Measurements from ENCODE around the gene VSIG2.
"Not testable (repeated sequence)": the region's sequence is repeated elsewhere in the genome, so short reads cannot be mapped to it uniquely, and the experiment has no call there.

Gene VSIG2, protein sequence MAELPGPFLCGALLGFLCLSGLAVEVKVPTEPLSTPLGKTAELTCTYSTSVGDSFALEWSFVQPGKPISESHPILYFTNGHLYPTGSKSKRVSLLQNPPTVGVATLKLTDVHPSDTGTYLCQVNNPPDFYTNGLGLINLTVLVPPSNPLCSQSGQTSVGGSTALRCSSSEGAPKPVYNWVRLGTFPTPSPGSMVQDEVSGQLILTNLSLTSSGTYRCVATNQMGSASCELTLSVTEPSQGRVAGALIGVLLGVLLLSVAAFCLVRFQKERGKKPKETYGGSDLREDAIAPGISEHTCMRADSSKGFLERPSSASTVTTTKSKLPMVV

DNA sequence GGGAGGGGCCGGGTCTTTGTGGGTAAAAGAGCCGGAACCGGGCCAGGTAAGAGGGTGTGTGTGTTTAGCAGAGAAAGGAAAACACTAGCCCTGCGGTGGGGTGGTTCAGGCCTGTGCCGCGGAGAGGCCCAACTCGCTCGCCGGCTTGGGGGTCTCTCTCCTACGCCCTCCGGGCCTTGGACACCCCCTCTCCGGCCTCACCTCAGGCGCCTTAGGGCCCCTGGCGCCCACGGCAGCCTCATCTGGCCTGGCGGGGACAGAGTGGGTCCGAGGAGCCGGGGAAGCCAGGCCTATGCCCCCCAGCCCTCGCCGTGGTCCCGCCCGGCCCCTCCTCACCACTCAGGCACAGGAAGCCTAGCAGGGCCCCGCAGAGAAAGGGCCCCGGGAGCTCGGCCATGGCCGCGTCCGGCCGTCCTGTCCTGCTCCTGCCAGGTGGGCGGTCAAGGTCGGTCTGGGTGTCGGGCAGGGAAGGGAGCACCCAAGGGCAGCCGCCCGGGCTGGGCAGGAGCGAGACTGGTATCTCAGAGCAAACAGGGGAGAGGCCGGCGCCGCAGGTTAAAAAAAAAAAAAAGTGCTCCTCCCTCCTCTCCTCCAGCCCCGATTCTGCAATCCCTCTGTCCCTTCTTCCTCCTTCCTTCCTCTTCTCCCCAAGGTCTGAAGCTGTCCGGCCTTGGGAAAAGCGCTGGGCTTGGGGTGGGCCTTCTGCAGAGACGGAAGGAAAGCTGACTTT, at the start of gene VSIG2:
TSS of gene VSIG2 (minus strand) at position 515 of the 730 bp plus-strand sequence. CDS start at position 397, 118 bp downstream.
- no peak for DNase-seq

DNA sequence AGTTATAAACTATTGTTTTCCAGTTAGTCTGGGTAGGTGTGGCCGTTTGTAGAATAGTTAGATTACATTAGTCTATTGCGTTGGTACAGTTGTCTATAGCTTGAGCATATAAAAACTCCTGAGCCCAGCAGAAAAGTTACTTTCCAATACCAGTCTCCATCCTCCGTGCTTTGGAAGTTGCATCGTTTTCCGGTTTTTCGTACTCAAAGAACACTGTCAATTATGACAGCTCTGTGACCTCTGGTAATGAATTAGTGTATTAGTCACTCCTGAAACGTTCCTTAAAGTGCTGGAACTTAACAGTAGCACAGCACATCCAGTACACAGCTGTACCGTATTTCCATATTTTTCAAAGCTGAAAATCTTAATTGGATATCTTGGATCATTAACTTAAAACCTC, 49.0 kb upstream of the VSIG2 start:
- DNase-seq, result no peak

DNA sequence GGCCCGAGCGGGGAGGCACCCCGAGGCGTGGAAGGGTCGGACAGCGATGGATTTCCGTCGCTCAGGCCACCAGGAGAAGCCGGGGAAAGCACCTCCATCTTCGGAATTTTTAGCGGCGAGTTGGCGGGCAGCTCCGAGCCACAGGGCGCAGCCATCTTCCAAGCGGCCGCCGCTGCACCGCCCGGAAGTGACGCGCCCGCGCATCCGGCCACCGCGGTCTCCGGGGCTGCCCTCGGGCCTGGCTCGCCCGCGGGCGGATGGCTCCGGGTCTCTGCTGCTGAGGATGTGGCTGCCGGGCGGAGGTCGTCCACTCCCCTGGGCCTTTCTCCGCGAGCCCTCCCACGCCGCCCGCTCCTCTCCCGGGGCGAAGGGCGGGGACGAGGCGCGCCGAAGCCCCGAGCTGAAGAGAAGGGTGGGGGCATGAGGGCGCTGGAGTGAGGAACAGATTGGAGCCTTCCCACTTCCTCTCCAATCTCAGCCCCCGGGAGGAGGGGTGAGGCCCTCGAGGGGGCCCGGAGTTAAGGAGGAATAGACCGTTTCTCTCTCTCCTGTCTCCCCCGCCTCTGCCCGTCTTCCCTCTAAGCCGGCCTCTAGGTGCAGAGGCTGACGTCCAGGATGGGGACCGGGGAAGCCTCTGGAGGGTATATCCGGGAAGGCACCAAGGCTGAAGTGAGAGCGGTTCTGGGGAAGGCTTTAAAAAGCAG, 48.3 kb upstream of the VSIG2 start, which contains the start of gene MSANTD2:
TSS of gene MSANTD2 (minus strand) at position 181 of the 704 bp plus-strand sequence. CDS start at position 155, 26 bp downstream.
- peak; percentile 34 to 47 for DNase-seq

DNA sequence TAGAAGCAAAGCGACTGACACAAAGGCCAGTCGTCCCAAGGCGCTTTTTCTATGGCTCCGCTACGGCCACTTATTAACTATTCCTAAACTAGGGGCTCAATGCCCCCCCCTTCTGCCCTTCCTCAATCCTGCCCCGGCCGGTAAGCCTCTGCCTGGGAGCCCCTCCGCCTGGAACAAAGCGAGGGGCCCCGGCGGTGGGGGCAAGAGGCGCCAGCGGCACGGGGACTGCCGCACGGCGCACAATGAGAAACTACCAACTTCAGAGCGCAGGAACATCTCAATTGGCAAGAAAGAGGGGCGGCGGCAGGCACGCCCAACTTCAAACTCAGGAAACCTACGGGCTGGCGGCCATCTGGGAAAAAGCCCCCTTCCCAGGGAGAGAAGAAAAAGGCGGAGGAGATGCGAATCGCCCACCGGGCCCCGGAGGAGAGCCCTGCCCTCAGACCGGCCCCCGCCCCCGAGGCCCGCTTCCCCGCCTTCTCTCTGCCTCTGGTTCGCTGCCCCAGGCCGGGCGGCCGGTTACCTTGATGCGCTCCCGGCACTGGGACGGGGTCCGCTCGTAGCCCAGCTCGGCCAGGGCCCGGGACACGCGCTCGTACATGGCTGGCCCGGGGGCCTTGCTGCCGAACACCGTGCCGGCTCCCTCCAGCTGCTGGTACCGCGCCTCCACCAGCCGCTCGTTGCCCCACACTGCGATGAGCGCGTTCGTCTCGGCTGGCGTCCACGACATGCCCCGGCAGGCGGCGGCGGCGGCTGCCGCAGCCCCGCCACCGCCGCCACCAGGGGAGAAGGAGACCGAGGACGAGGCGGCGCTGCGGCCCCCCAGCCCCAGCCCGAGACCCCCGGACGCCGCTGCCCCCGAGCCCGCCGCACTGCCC, 47.5 kb upstream of the VSIG2 start:
- peak; percentile 35 for DNase-seq

DNA sequence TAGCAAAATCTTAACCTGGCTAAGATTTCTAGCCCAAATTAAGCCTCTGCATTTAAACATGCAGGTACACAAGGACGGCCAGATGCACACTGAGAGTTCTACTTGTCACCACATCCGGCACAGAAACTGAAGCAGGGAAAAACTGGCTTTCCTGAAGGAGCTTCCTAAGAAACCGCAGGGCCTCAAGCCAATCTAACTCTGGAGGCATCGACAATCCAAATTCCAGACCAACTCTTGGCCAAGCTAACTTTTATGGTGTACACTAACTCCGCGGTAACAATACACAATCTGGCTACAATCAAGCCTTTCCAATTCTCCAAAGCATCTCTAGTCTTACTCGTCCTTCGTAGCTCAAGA, 46.9 kb upstream of the VSIG2 start:
- no peak for DNase-seq

DNA sequence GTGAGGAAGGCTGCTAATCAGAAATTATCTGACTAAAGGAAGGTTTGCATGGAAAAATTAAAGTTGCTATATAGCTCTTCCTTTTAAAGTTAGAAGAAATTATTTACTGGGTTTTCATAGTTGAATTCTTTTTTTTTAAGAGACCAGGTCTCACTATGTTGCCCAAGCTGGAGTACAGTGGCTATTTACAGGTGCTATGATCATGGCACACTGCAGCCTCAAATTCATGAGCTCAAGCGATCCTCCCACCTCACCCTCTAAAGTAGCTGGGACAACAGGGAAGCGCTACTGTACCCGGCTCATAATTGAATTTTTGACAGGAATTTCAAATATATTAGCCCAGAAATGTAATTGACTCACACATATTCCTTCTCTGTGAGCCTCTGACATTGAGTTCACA, 44.3 kb upstream of the VSIG2 start:
- no peak for DNase-seq

DNA sequence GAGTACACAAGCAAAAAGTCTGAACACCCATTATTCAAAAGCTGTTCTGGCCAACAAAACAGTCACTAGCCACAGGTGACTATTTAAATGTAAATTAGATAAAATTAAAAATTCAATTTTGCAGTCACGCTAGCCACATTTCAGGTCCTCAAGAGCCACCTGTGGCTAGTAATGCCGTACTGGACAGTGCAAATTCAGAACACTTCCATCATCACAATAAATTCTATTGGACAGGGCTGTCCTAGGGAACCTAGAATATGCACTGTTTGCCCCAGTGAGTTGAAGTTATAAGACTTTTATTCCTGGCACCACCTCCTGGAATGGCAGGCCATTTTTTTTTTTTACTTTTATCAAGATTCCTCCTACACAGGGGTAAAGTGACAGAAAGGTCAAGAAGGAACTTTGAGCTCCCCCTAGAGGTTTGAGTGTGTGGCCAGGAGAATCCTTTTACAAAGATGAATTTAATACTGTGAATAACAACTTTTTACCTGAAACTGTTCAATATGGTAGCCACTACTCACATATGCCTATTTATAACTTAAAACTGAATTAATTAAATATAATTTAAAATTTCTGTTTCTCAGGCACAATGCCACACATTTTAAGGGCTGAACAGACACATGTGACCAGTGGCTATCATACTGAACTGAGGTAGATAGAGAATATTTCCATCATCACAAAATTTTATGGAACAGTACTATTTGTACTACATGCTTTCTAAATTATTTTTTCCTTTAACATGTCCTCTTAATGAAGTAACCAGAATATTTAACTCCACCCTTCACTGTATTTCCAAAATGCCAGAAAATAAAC, 41.6 kb upstream of the VSIG2 start:
- peak; percentile 72 to 73 for DNase-seq

DNA sequence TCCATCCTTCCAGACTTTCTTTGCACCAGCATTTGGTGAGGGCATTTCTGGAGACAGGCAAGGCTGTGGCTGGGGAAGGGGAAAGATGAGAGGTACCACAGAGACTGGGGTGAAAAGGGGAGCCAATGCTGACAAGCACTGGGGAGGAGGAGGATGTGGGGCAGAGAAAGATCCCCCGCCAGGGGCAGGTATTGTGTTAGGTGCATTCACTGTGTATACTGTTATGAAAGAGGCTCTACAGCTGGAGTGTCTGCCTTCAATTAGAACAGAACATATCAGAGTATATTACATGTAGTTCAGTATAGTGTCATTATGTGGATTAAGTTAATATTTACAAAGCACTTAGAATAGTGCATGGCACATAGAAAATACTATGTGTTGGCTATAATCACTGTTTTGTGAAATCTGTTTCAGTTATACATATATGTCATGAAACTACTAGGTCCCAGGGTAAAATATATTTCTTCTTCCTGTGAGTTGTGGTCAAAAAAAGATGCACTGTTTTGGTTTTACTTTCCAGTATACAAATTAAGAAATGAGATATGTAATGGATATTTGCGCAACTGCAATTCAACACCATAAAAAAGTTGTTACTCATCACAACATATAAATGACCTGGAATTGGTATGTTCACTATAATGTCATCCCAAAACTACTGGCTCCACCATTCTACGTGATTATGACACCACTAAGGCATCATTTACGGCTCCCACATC, 39.7 kb upstream of the VSIG2 start:
- DNase-seq, result no peak

DNA sequence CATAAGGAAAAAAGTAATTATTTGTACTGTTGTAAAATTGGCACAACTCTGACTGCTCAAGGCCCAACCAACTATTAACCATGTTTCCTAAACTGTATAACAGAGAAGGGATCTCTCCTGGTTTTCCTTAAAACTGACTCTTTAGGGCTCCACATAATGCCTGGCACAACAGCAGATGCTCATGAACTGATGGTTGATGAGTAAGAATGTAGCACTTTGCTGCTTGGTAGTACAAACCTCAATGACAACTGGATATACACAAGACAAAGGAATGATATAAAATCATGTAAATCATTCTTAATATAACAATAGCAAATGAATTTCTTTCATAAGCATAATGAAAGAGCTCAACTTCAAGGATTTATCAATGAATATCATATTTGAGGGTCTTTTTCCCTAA, 36.5 kb upstream of the VSIG2 start:
- DNase-seq, result no peak

DNA sequence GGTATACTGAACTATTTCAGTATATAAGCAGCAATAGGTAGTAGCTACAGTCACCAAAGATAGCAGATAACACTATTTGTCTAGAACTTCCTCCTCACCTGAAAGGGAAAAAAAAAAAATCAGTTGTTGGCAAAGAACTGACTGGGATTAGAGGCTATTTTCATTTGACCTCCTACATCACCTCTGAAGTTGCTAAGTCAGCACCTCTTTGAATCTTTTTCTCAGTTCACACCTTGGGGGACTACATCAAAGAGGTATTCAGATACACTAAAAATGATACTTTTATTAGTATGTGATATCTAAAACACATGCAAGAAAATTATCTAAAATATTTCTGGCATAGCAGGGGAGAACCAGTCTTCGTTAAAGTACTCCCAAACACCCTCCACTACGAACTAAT, 32.0 kb upstream of the VSIG2 start:
- DNase-seq, result no peak

DNA sequence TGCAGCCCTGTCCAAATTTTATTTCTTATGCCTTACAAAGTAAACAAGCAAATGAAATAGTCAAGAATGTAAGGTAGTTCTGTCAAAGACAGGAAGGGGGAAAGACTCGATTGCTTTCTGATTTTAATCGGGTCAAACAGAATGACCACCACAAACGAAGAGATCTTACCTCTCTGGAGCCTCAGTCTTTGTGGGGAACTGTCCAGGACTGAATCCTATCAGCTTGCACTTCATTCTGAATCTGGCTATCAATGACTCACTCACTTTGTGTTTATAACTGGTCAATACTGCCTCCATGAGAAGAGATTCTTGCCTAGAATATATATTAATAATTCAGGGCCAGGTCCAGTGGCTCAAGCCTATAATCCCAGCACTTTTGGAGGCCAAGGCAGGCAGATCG, 30.9 kb upstream of the VSIG2 start:
- no peak for DNase-seq

DNA sequence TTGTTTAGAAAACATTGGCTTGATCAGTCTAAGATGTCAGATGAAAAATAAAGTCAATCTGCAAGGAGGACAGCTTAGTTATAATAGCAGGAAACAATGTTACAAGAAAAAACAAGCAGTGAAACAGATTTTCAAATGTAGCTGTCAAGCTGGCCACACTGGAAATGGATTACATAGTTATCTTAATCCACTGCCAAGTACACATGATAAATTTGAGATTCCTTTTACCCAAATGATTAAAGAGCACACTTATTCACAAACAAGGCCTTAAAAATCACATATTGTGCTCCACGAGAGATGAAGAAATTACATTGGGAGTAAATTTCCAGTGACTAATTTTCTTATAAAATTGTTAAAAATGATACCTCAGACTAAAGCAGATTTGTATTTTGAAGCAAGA, 27.5 kb upstream of the VSIG2 start:
- DNase-seq, result no peak

DNA sequence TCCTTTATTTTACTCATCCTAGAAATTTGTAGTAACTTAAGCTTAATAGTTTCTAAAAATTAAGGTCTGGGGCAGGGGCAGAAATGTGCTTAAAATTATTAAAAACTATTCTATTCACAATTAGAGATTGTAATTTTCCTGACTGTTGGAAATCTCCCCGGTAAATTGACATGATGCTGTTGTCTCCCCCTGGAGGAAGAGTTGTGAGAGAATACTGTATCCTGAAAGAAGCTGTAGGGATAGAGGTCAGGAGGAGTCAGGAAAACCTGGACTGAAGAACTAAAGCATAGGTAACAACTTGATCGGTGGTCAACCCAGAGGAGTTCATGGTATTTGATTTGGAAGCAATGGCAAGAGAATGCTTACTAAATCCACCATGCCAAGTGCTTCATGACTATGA, 26.2 kb upstream of the VSIG2 start:
- DNase-seq, result no peak

DNA sequence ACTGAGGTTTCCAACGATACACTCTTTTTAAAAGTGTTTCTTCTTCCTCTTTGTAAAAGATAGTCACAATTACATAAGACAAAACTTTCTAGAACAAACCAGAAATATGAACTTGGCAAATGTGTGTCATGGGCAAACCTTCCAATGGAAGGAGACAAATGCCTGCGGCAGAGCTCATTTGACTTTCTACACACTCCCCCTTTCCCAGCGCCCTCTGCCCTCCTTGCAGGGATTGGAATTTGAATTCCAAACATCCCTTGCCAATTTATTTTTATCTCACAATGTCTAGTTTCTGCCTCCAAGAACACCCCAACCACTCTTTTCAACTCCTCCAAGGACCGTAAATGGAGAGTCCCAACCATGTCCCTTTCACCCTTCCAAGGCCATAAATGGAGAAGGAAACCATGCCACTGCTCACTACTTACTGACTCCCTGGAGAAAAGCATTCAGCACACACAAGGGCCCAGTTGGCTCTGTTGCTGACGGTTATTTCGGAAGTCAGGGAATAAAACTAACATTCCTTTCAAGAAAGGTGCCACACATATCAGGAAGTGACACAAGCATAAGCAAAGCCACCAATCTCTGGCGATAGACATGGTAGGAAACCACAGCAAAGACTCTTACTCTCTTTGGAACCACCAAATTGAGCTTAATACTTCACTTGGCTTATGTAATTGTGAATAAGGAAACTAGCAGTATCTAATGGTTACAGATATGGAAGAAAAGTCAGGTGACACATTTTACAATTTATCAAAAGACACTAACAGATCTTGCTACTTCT, 25.0 kb upstream of the VSIG2 start:
- no peak for DNase-seq

DNA sequence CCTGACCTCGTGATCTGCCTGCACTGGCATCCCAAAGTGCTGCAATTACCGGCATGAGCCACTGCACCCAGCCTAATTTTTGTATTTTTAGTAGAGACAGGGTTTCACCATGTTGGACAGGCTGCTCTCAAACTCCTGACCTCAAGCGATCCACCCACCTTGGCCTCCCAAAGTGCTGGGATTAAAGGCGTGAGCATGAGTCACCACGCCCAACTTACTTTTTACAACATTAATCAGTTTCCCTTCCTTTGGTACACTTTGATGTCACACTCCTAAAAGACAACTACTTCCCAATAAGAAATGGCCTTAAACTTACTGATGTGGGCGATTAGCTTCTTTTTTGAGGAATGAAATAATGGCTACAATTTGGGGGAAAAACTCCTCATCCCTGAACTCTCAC, 18.9 kb upstream of the VSIG2 start:
- DNase-seq, result not testable (repeated sequence)

DNA sequence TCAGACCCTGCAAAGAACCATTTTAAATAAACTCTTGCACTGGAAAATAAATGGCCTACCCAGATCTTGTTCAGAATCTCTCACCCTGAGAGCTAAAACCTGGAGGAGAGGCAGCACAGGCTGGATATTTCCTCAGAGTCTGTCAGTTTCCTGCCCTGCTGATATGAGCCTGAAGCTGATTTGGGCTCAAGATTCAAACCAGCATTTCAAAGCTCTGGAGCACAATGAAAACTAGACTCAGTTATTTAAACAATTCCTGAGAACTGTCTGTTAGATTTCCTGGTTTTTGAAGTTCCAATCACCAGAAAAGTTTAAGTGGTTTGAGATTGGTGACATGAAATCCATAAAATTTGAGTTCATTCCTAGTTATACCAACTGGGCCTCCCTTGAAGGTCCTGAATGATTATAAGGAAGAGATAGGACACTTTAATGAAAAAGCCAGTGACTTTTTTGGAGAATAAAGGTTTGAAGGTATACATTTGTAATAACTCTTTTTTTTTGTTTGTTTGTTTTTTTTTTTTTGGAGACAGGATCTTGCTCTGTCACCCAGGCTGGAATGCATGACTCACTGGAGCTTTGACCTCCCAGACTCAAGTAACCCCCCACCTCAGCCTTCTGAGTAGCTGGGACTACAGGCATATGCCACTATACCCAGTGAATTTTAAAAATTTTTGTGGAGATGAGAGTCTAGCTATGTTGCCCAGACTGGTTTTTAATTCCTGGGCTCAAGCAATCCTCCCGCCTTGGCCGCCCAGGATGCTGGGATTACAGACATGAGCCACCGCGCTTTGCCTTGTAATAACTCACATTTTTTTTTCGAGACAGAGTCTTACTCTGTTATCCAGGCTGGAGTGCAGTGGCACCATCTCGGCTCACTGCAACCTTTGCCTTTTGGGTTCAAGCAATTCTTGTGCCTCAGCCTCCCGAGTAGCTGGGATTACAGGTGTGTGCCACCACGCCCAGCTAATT, 18.0 kb upstream of the VSIG2 start:
- no peak for DNase-seq

DNA sequence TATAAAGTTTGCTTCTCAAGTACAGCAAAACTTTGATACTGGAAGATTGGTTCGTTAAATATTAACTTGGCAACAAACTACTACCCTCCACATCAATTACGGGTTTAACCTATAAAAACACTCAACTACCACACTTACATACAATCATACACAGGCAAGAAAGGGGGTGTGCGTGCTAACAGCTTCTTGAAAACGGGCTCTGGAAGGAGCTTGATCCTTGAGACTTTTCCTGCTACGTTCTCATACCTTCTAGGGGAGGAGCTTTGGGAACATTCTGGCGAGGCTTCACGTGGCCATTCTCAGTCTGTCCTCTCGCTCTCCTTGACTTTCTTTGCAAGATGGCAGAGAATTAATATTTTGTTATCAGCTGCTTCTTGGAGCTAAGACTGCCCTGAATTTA, 16.9 kb upstream of the VSIG2 start:
- DNase-seq, result no peak

DNA sequence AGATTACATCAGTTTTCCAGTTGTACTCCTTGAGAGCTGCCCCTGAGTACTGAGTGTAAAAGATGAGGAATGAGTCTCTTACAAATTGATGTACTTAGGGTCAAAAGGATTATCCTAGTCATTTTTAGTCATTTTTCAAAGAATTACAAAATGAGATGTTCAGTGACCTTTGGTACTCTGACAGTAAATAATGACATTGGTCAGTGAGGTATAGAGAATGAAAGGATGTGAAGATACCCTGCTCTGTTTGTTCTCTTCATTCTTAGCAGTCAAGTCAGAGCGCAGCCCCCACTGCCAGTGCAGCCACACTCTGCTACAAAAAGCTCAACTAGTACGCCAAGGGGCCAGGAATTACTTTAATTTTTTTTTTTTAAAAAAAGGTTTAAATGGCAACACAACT, 14.1 kb upstream of the VSIG2 start:
- no peak for DNase-seq

Data from Kasumi-1 (cell line).